ACHN (cell line): Measurements from ENCODE around the gene BORCS6.
A peak's percentile ranks its signal among the peaks of the same experiment; 100 is the strongest.

Source experiments
- DNase-seq: peaks from one replicate; pipeline ENCODE4 v3.0.0-alpha.2; 2015
- in situ Hi-C: cut with HindIII; loops from 2 replicates; pipeline ENCODE4 v1.10.0; 2017; ENCODE audit warnings: low sequenced_read_pairs, low pct_ligation_motif_present, low pct_unique_long_range_greater_than_20kb

The BORCS6 gene

DNA sequence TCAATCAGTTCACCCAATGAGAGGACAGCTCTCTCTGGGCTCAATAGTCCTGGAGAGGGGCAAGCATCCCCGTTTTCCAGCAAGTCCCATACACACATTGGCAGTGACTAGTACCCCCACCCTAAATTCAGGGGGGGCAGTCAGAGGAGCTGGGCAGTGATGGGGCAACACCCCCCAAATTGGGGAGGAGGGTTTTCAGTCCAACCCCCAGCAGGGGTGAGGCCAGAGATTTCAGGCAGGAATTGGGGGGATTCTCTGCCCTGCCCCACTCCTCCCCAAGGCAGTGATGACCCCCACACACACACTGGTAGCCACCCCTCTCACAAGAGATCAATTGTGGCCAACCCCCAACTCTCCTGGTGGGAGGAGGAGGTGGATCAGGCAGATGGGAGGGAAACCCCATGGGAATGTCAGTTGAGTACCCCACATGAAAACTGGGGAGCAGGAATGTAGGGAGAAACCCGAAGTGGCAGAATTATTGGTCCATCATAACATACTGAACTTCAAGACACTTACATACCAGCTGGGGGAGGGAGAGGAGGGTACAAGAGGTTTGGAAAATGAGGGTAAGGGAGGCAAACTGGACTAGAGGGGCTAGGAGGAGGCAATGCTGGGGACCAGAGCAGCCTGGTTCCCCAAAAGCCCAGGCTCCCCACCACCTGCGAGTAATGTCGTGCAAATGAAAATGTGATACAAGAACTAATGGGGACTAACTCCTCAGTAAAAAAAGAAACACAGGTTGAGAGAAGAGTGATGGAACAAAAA is 30.3 kb downstream of the BORCS6 start:
- DNase-seq: no peak
- in situ Hi-C loops: no loop called here

- in situ Hi-C loops: no loop called here
- DNase-seq: no peak
Measured at GRCh38 chr17:8159032-8159400, 31.0 kb downstream of the BORCS6 start.

GRCh38 chr17:8158267-8159031 is 31.5 kb downstream of the BORCS6 start:
- peak; percentile 92 for DNase-seq
- in situ Hi-C loops: no loop called here

- peak; percentile 100 for DNase-seq
- in situ Hi-C loops: no loop called here
Measured at GRCh38 chr17:8156246-8156992, 33.6 kb downstream of the BORCS6 start.

GRCh38 chr17:8155996-8156245 is 34.1 kb downstream of the BORCS6 start:
- no peak for DNase-seq
- in situ Hi-C loops: no loop called here

DNA sequence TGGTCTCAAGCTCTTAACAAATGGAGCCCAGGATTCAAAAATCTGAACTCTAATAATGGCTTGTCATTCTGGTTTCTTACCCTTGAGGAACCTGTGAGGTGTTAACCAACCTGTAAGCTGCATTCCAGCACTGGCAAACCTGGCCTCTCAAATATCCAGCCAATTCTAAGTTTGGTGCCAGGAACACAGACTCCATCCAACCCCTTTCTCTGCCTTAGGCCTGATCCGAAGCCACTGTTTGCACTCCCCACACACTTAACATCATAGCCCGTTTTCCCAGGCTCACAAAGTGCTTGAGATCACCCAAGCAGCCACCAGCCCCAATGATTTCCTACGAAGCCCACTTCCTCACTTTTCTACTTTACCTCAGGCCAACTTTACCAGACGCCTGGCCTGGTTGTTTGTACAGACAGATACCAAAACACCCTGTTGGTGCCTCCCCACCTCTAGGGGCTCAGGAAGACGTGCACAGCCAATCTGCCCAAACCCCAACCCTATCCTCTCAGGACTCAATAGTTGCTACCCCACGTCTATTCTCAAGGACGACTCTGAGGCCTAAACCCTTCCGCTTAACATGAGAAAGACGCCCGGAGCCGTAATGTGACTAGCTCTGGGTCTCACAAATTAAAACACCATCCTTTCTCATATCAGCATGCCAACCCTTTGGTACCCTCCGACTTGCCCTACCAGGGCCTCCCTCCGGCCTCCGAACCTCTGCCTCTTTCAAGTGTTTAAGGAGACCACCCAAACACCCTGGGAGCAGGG is 34.6 kb downstream of the BORCS6 start:
- in situ Hi-C loops: no loop called here
- no peak for DNase-seq

- no peak for DNase-seq
- in situ Hi-C loops: no loop called here
Measured at GRCh38 chr17:8154608-8155155, 35.3 kb downstream of the BORCS6 start.

DNA sequence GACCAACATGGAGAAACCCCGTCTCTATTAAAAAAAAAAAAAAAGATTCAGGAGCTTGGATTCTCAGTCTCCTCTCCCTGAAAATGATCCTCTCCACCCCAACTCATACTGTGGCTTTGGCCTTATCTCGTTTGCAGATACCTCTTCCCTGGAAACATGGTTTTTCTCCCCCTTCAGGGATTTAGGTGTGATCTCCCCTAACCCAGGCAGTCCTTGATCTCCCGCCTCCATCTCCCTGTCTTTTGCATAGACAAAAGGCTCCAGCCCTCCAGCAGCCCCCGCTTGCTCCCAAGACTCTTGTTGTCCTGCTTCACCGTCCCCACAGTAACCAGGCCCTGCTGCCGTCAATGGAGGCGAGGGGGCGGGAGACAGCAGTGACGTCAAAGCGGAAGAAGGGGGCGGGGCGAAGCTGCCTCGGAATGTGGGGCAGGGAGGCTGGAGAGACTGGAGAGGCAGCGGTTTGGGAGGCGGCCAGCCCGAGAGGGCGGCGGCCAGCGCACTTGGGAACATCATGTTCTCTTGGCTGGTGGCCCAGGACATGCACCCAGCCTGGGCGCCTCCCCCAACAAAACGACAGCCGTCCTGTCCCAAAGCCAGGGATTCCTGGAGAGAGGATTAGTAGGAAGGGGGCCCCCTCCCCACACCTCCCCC is 35.9 kb downstream of the BORCS6 start:
- in situ Hi-C loops: no loop called here
- DNase-seq: peak; percentile 98

DNA sequence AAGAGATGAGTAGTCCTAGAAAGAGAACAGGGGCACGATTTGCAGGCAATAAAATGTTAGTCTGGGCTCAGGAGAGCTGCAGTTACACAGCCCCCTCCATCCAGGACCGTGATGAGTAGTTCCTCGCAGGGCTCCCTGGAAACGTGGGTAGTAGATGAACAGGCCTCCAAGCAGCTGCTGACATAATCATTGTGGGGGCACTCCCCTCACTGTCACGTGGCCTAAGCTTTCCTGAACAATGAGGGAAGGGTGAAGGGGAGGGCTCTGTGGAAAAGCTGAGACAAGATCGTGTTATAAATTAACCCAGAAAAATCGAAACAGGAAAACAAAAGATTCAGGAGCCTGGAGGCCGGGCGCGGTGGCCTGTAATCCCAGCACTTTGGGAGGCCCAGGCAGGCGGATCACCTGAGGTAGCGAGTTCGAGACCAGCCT is 36.4 kb downstream of the BORCS6 start:
- in situ Hi-C loops: no loop called here
- peak; percentile 99 for DNase-seq

DNA sequence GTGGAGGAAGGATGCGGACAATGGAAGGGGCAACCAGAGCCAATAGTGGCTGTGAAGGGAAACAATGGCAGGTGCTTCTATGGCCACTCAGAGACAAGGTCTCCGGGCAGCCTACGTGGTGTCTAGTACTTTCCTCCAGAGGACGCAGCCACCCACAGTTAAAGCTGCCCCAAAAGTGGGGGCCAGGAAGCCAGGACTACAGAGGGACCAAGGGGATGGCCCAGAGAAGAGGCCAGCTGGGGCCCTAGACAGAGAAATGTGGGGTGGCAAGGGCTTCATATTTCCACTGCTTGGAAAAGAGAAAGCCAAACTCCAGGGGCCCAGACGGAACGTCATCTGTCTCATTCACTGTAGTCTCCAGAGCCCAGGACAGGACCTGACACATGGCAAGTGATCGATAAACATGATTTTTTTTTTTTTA is 36.9 kb downstream of the BORCS6 start:
- in situ Hi-C loops: no loop called here
- no peak for DNase-seq

DNA sequence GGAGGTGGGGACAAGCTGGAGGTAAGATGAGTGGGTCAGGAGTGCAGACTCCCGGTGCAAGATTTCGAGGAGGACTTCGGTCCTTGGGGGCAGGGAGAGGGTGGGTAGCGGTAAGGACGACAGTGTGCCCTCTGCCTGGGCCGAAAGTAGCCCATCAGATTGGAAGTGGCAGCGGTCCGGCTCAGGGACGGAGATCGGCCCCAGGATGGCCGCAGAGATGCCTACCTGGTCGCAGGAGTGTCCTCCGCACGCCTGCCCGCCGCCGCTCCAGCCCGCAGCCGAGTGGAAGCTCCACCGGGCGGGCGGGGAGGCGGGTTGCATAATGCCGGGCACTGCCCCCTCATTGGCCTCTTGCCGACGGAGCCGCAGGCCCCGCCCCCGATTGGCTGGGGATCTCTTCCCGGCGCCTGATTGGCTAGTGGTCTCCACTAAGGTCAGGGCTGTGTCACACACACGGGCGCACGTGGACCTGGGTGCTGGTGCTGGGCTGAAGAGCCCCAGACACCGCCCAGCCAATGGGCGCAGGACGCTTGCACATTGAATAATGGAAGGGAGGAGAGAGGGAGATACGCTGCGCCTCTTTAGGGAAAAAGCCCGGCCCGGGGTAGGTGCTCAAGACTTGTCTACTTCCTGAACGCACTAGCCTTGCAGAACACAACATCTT is 37.7 kb downstream of the BORCS6 start, which contains the start of gene PER1:
Gene PER1 (minus strand): TSS at position 293 of the 664 bp plus-strand sequence. CDS start 1,698 bp downstream, outside the sequence.
- DNase-seq: peak; percentile 98
- in situ Hi-C loops: no loop called here

GRCh38 chr17:8151641-8152111 is 38.3 kb downstream of the BORCS6 start:
- in situ Hi-C loops: no loop called here
- DNase-seq: peak; percentile 48

GRCh38 chr17:8151120-8151640 is 38.8 kb downstream of the BORCS6 start:
- DNase-seq: no peak
- in situ Hi-C loops: no loop called here

- no peak for DNase-seq
- in situ Hi-C loops: no loop called here
Measured at GRCh38 chr17:8150194-8151119, 39.5 kb downstream of the BORCS6 start.

- in situ Hi-C loops: no loop called here
- DNase-seq: no peak
Measured at GRCh38 chr17:8149419-8150193, 40.4 kb downstream of the BORCS6 start.

GRCh38 chr17:8148560-8148959 is 41.4 kb downstream of the BORCS6 start:
- in situ Hi-C loops: no loop called here
- no peak for DNase-seq
